Stomach (tissue), 4 donors: Measurements from ENCODE around the gene EVI5L.

Source experiments
- CTCF ChIP-seq, 7 experiments: fragments of 450-650 bp in 4 of 7; fragments of 200-600 bp in 3 of 7; sonication (generic) in 3 of 7; IDR thresholded peaks; one replicate each; pipeline ENCODE4 v1.5.1; 2016 to 2019; ENCODE audit warnings: antibody characterized with exemption in 7 of 7, control low read depth in 2 of 7, mild to moderate bottlenecking in 1 of 7
- EP300 ChIP-seq: sonication (generic); formaldehyde crosslinking; IDR thresholded peaks from one replicate; pipeline ENCODE4 v1.6.1; 2017; ENCODE audit warnings: antibody characterized with exemption

DNA sequence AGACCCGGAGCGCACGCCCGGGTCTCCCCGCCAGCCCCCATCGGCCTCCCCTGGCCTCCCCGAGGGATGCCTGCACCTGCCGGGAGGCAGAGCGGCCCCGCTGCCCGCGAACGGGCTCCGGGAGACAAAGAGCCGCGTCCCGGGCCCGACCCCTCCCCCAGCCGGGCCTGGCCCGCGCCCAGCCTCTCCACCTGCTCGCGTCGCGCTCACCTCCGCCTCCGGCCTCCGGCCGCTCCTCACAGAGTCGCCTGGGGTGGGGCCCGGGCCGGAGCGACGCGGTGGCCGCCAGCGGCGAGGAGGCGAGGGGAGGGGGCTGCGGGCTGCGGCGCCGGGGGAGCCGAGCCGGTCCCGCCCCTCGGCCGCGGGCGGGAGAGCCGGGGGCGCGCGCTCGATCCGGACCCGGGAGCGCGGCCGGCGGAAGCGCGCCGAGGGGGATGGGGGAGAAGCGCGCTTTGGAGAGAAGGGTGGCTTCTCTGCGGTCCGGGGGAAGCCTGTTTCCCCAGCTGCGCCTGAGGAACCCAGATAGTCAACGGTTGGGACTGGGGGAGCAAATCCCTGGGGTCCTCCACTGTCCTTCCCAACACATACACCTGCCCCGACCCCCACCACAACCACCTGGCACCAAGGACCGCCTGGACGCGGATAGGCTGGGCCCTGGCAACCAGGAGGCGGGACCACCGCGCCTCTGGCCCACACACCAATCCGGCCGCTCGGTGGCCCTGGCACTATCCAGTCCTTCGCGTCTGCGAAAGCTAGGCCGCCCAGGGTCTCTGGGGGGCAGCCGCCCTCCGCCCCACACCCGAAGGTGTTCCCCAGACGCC, 44.3 kb downstream of the EVI5L start, which contains the start of gene PRR36:
- TF ChIP-seq CTCF (IDR thresholded peaks at IDR 0.05) (no peak), EP300 (no peak)
